Esophagus muscularis mucosa (tissue), 4 donors: ENCODE measurements around the gene HES4. TPM values are rescaled to one million over a fixed set of nuclear protein-coding genes. Genes with fewer than 3 reads are reported as not detected.
"Not testable (repeated sequence)": the region's sequence is repeated elsewhere in the genome, so short reads cannot be mapped to it uniquely, and the experiment has no call there.

ENCODE experiments used
- DNase-seq: peaks from one replicate; pipeline ENCODE4 v3.0.0-alpha.2; 2017; ENCODE audit errors: extremely low spot score
- H3K27ac ChIP-seq, 4 donors: fragments of 200-600 bp; sonication (generic); replicated peaks in 1 of 4; 1 replicate in 3 of 4; 2 replicates in 1 of 4; pipeline ENCODE4 v1.5.1; 2016 to 2019; ENCODE audit warnings: mild to moderate bottlenecking in 1 of 4
- H3K27me3 ChIP-seq, 4 donors: fragments of 200-600 bp; sonication (generic); one replicate each; pipeline versions ENCODE4 v1.5.1 to v1.6.0; 2016 to 2019
- H3K36me3 ChIP-seq, 4 donors: fragments of 200-600 bp; sonication (generic); one replicate each; pipeline ENCODE4 v1.5.1; 2016 to 2019
- H3K4me1 ChIP-seq, 4 donors: fragments of 200-600 bp; sonication (generic); one replicate each; pipeline ENCODE4 v1.5.1; 2016 to 2019
- H3K4me3 ChIP-seq, 4 donors: fragments of 200-600 bp; sonication (generic); 1 replicate in 2 of 4; 2 replicates in 2 of 4; pipeline ENCODE4 v1.5.1; 2016 to 2019; ENCODE audit warnings: mild to moderate bottlenecking in 4 of 4, moderate library complexity in 1 of 4
- H3K9me3 ChIP-seq, 4 donors: fragments of 200-600 bp; sonication (generic); 1 replicate in 3 of 4; 2 replicates in 1 of 4; pipeline ENCODE4 v1.5.1; 2016 to 2019
- EP300 ChIP-seq: sonication (generic); formaldehyde crosslinking; IDR thresholded peaks from one replicate; pipeline ENCODE4 v1.6.1; 2017; ENCODE audit warnings: antibody characterized with exemption
- POLR2A ChIP-seq: fragments of 450-650 bp; IDR thresholded peaks from one replicate; pipeline ENCODE4 v1.6.1; 2017; ENCODE audit warnings: antibody characterized with exemption, moderate library complexity, mild to moderate bottlenecking, low read depth
- POLR2AphosphoS5 ChIP-seq, 2 donors: sonication (generic); formaldehyde crosslinking; IDR thresholded peaks; one replicate each; pipeline ENCODE4 v1.6.1; 2017; ENCODE audit warnings: antibody characterized with exemption in 2 of 2
- WGBS: methylation state at CpG from one replicate; pipeline ENCODE4 v1.1.5; 2018; 5-methylcytosine and 5-hydroxymethylcytosine counted together
- intact Hi-C: fragments of 100-400 bp; cut with DNase I; formaldehyde crosslinking; loops from one replicate; pipeline ENCODE4 v1.15.1; 2023
- total RNA-seq, 4 donors: library from RNA; depleted of rRNA; stranded (reverse); fragments of >200 nt; gene quantifications; one replicate each; pipeline versions ENCODE4 v1.1.0 to v1.2.1, GENCODE V29; 2016
- TF ChIP-seq, protein P1 (sequence below), 3 experiments: fragments of 200-600 bp in 2 of 3; fragments of 450-650 bp in 1 of 3; sonication (generic) in 2 of 3; IDR thresholded peaks; one replicate each; pipeline ENCODE4 v1.5.1; 2017 to 2019; ENCODE audit warnings: antibody characterized with exemption in 3 of 3, mild to moderate bottlenecking in 2 of 3, moderate library complexity in 1 of 3

HES4 gene
- total RNA-seq, 4 donors from 2014 or later, result 37.8 to 90.4 (median 65.0) TPM

DNA sequence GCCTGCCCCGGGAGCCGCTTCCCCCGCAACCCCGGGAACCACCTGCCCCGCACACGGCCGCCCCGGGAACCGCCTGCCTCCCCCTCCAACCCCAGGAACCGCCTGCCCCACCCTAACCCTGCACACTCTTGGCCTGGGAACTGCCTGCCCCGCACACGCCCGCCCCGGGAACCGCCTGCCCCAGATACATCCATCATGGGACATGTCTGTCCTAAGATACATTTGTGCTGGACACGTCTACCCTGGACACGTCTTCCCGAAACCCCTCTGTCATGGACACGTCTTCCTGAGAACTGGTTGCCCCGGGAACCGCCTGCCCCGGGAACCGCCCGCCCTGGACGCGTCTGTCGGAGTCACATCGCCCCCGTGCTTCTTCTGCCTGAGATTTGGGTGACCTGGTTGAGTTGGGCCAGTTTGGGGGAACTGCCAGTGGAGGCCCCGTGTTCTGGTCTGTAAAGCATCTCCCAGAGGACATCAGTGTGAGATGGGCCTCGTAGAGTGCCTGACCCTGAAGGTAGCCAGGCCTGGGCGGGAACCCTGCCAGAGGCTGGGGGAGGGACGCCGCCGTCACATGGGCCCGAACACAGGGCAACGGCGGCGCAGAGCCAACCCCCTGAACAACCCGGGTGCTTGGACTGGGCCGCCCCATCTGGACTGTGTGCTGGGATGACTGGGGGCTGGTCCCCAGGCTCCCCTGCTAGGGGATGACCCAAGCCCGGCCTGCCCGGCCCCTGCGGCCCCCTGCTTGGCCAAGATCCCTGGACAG is 21.6 kb downstream of the HES4 start:
- peaks cover 0 to 82% (median 9%) of the 10 kb centered on the region in 4 donors for H3K27me3 ChIP-seq
- no peak overlapping the region for H3K27ac ChIP-seq
- TF ChIP-seq, protein P1, sequence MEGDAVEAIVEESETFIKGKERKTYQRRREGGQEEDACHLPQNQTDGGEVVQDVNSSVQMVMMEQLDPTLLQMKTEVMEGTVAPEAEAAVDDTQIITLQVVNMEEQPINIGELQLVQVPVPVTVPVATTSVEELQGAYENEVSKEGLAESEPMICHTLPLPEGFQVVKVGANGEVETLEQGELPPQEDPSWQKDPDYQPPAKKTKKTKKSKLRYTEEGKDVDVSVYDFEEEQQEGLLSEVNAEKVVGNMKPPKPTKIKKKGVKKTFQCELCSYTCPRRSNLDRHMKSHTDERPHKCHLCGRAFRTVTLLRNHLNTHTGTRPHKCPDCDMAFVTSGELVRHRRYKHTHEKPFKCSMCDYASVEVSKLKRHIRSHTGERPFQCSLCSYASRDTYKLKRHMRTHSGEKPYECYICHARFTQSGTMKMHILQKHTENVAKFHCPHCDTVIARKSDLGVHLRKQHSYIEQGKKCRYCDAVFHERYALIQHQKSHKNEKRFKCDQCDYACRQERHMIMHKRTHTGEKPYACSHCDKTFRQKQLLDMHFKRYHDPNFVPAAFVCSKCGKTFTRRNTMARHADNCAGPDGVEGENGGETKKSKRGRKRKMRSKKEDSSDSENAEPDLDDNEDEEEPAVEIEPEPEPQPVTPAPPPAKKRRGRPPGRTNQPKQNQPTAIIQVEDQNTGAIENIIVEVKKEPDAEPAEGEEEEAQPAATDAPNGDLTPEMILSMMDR (IDR thresholded peaks at IDR 0.05), result no peak
- no peak for TF ChIP-seq POLR2A
- TF ChIP-seq EP300, result no peak
- TF ChIP-seq POLR2AphosphoS5 (IDR thresholded peaks at IDR 0.05), result no peak
- no peak overlapping the region for H3K4me3 ChIP-seq
- intact Hi-C loops, result no loop called here
- H3K9me3 ChIP-seq, result no peaks in the 10 kb centered on the region
- peaks cover 5 to 14% (median 10%) of the 10 kb centered on the region in 4 donors for H3K4me1 ChIP-seq
- no peaks in the 10 kb centered on the region for H3K36me3 ChIP-seq
- no peak for DNase-seq
- 85% methylated on average over 24 of the region's 44 CpGs for WGBS

DNA sequence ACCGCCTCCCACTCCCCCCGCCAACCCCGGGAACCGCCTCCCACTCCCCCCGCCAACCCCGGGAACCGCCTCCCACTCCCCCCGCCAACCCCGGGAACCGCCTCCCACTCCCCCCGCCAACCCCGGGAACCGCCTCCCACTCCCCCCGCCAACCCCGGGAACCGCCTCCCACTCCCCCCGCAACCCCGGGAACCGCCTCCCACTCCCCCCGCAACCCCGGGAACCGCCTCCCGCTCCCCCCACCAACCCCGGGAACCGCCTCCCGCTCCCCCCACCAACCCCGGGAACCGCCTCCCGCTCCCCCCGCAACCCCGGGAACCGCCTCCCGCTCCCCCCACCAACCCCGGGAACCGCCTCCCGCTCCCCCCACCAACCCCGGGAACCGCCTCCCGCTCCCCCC is 23.1 kb downstream of the HES4 start:
- peaks cover 0 to 82% (median 17%) of the 10 kb centered on the region in 4 donors for H3K27me3 ChIP-seq

DNA sequence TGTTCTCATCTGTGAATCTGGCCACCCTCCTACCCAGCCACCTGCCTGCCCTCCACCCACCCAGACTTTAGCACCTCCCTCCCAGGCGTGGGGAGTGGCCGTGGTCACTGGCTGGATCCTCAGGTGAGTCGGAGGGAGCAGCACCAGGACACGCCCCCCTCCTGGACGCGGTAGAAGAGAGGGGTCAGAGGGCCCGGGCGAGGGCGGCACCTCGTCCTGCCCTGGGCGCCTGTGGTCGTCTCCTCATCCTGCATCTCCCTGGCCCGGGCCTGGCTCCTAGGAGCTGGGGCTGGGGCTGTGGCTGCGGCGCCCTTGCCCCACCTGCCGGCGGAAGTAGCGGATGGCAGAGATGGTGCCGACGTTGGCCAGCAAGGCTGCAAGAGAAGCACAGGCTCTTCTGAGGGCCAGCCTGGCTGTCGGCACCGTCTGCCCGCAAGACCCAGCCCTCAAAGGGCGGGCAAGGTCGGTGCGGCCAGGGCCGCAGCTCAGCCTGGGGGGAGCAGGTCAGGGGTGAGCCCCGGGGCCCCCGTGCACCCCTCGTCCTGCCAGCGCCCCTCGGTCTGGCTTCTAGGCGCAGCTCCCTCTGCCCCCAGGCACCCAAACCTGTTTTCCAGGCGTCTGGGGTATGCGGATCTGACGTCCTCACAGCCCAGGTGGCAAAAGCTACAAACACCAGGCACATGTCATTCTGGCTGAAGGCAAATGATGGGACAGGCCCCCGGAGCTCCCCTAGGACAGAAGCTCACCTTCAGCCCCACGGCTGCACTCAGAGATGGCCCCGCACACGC is 23.8 kb downstream of the HES4 start:
- Histone ChIP-seq H3K36me3 (no peaks in the 10 kb centered on the region), H3K27ac (peak overlapping the region; percentile 48 to 74 (median 59)), H3K4me1 (peaks cover 5 to 14% (median 10%) of the 10 kb centered on the region in 4 donors), H3K27me3 (peaks cover 0 to 84% (median 21%) of the 10 kb centered on the region in 4 donors), H3K4me3 (peak overlapping the region; percentile 47 to 52 (median 50)), H3K9me3 (no peaks in the 10 kb centered on the region)
- no peak for DNase-seq
- intact Hi-C loops, result no loop called here
- 5% methylated on average over 14 of the region's 40 CpGs for WGBS
- TF ChIP-seq, protein P1 (IDR thresholded peaks at IDR 0.05), result peak; percentile 45 to 76 (median 64)
- no peak for TF ChIP-seq EP300

More for the DNA sequence above, 23.1 kb downstream of the HES4 start:
- DNase-seq, H3K36me3 ChIP-seq, H3K27ac ChIP-seq, intact Hi-C loops, H3K9me3 ChIP-seq, H3K4me3 ChIP-seq: not testable (repeated sequence)
- no CpG with 5 or more reads among the region's 39 CpGs for WGBS
- H3K4me1 ChIP-seq, result peaks cover 5 to 14% (median 10%) of the 10 kb centered on the region in 4 donors

DNA sequence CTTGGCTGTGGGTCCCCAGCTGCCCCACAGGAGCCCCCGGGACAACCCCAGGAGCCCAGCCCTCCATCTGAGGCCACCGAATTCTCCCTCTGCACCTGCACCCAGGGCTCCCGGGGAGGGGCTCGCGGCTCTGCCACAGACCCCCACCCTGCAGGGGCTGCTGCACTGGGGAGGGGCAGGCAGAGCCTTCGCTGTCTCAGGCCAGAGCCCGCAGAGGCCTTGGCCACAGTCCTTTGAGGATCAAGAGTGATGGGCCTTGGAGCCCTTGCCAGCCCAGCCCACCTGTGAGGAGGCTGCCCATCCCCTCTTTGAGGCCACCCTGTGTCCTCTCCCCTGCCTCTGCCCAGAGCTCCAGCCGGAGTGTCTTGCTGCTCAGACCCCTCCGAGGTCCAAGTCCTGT is 24.5 kb downstream of the HES4 start:
- H3K4me3 ChIP-seq, result no peak overlapping the region
- TF ChIP-seq POLR2AphosphoS5 (IDR thresholded peaks at IDR 0.05) (no peak), EP300 (no peak), POLR2A (no peak)
- TF ChIP-seq, protein P1 (IDR thresholded peaks at IDR 0.05), result no peak
- no peak for DNase-seq

DNA sequence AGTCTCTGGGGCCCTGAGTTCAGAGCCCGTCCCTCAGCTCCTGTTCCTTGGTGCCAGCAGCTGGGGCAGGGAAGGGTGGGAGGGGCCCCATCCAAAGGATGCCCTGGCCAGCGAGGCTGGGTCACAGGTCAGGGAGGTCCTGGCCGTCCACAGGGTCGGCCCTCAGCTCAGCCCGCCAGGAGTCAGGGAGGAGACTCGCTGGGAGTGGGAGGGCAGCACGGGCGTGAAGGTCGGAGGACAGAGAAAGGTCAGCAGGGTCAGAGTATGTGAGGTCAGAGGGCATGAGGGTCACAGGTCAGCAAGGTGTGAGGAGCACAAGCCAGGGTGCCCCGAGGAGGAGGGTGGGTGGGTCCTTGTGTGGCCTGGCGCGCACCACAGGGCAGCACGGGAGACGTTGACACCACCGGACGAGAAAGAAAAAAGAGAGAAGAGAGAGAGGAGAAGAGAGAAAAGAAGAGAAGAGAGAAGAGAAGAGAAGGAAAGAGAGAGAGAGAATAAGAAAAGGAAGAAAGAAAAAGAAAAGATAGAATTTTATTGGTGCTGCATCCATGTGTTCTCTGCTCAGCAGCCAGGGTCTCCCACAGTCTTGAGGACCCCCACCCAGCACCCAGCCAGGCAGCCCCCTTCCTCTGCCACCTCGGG is 25.1 kb downstream of the HES4 start:
- no peak for DNase-seq
- peaks cover 5 to 14% (median 10%) of the 10 kb centered on the region in 4 donors for H3K4me1 ChIP-seq
- no peaks in the 10 kb centered on the region for H3K36me3 ChIP-seq
- intact Hi-C loops, result no loop called here
- no peak overlapping the region for H3K27ac ChIP-seq
- H3K9me3 ChIP-seq, result no peaks in the 10 kb centered on the region
- H3K27me3 ChIP-seq, result peaks cover 0 to 87% (median 32%) of the 10 kb centered on the region in 4 donors
- no peak overlapping the region for H3K4me3 ChIP-seq
- no peak for TF ChIP-seq POLR2A
- TF ChIP-seq, protein P1 (IDR thresholded peaks at IDR 0.05), result no peak
- no peak for TF ChIP-seq EP300
- no peak for TF ChIP-seq POLR2AphosphoS5 (IDR thresholded peaks at IDR 0.05)
- 66% methylated on average over 17 of the region's 17 CpGs for WGBS

More for the DNA sequence above, 24.5 kb downstream of the HES4 start:
- intact Hi-C loops, result no loop called here
- Histone ChIP-seq H3K4me1 (peaks cover 5 to 14% (median 10%) of the 10 kb centered on the region in 4 donors), H3K9me3 (no peaks in the 10 kb centered on the region), H3K36me3 (no peaks in the 10 kb centered on the region), H3K27me3 (peaks cover 0 to 87% (median 28%) of the 10 kb centered on the region in 4 donors), H3K27ac (no peak overlapping the region)
- WGBS, result 70% methylated on average over 4 of the region's 9 CpGs
